Measurements from ENCODE around the gene RDH5.
A peak's percentile ranks its signal among the peaks of the same experiment; 100 is the strongest.

The RDH5 gene

GRCh38 chr12:55681142-55682077, 38.8 kb upstream of the RDH5 start:
- no peak overlapping the region for H3K4me3 ChIP-seq (ENCODE audit: control insufficient read depth, low read depth, low read length)
- TF ChIP-seq, protein P1, sequence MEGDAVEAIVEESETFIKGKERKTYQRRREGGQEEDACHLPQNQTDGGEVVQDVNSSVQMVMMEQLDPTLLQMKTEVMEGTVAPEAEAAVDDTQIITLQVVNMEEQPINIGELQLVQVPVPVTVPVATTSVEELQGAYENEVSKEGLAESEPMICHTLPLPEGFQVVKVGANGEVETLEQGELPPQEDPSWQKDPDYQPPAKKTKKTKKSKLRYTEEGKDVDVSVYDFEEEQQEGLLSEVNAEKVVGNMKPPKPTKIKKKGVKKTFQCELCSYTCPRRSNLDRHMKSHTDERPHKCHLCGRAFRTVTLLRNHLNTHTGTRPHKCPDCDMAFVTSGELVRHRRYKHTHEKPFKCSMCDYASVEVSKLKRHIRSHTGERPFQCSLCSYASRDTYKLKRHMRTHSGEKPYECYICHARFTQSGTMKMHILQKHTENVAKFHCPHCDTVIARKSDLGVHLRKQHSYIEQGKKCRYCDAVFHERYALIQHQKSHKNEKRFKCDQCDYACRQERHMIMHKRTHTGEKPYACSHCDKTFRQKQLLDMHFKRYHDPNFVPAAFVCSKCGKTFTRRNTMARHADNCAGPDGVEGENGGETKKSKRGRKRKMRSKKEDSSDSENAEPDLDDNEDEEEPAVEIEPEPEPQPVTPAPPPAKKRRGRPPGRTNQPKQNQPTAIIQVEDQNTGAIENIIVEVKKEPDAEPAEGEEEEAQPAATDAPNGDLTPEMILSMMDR (IDR thresholded peaks at IDR 0.05; ENCODE audit: control insufficient read depth, insufficient read depth, low read depth, low read length, missing control alignments), result peak; percentile 41
- no peak for DNase-seq (ENCODE audit: low read depth)

DNA sequence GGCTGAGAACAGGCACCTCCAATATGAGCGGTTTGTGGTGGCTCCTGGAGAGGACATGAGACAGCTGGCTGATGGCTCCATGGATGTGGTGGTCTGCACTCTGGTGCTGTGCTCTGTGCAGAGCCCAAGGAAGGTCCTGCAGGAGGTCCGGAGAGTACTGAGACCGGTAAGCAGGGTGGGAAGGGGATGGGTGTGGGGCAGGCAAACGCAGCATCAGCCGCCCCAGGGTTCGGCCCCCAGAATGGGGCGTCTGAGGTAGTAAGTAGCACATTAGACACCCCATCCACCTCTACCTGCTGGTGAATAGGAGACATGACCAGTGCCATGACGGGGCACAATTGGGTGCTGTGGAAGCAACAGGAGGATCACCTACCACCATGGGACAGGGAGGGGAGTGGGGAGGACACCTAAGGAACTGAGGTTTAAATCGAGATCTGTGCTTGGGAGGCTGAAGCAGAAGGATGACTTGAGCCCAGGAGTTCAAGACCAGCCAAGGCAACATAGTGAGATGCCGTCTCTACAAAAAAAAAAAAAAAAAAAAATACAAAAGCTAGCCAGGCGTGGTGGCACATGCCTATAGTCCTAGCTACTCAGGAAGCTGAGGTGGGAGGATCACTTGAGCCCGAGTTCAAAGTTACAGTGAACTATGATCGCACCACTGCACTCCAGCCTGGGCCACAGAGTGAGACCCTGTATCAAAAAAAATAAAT, 38.0 kb upstream of the RDH5 start:
- TF ChIP-seq, protein P1 (IDR thresholded peaks at IDR 0.05; ENCODE audit: control insufficient read depth, insufficient read depth, low read depth, low read length, missing control alignments), result no peak
- no peak overlapping the region for H3K4me3 ChIP-seq (ENCODE audit: control insufficient read depth, low read depth, low read length)
- no peak for DNase-seq (ENCODE audit: low read depth)

GRCh38 chr12:55683676-55684075, 36.5 kb upstream of the RDH5 start:
- no peak for DNase-seq (ENCODE audit: low read depth)
- TF ChIP-seq, protein P1 (IDR thresholded peaks at IDR 0.05; ENCODE audit: control insufficient read depth, insufficient read depth, low read depth, low read length, missing control alignments), result no peak
- no peak overlapping the region for H3K4me3 ChIP-seq (ENCODE audit: control insufficient read depth, low read depth, low read length)

DNA sequence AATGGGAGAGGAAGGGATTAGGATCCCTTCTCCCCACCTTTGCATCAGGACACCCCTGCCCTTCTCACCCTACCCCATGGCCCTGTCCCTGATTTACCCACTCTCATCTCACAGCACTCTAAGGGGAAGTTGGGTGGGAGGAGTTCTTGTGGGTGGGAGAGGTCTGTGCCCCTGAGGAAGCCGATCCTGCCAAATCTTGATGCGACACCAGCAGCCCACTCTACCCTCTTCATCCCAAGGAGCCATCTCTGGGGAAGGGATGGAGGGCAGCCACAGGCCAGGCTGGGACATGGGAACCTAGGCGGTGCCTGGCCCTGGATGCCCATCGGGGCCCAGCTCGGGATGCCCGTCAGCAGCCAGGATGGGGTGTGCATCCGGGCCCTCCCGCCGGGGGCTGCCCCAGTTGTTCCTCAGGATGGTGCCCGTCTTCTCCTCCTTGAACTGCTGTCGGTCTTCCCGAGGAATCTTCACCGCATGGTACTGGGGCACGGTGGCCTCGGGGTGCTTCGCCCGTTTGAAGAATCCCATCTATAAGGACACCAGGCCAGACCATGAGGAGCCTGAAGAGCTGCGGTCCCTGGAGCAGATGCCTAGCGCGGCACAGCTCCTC, 35.3 kb upstream of the RDH5 start:
- TF ChIP-seq, protein P1 (IDR thresholded peaks at IDR 0.05; ENCODE audit: control insufficient read depth, insufficient read depth, low read depth, low read length, missing control alignments), result no peak
- H3K4me3 ChIP-seq (ENCODE audit: control insufficient read depth, low read depth, low read length), result no peak overlapping the region
- DNase-seq (ENCODE audit: low read depth), result no peak

DNA sequence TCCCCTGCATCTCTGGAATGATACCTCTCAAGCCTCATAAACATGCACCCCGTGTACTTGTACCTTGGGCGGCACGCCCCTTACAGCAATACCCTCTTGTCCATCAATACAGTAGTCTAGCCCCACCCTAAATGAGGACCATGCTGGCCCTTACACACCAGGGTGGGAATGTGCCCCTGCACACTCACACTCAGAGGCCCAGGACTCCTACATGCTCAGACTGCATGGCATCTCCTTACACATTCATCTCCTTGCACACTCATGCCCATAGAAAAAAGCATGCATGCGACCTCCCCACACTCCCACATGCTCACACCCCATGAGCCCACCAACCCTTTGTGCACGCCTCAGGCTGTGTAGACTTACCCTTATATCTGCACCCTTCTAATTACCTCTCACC, 34.5 kb upstream of the RDH5 start:
- no peak overlapping the region for H3K4me3 ChIP-seq (ENCODE audit: control insufficient read depth, low read depth, low read length)
- TF ChIP-seq, protein P1 (IDR thresholded peaks at IDR 0.05; ENCODE audit: control insufficient read depth, insufficient read depth, low read depth, low read length, missing control alignments), result no peak
- DNase-seq (ENCODE audit: low read depth), result no peak

DNA sequence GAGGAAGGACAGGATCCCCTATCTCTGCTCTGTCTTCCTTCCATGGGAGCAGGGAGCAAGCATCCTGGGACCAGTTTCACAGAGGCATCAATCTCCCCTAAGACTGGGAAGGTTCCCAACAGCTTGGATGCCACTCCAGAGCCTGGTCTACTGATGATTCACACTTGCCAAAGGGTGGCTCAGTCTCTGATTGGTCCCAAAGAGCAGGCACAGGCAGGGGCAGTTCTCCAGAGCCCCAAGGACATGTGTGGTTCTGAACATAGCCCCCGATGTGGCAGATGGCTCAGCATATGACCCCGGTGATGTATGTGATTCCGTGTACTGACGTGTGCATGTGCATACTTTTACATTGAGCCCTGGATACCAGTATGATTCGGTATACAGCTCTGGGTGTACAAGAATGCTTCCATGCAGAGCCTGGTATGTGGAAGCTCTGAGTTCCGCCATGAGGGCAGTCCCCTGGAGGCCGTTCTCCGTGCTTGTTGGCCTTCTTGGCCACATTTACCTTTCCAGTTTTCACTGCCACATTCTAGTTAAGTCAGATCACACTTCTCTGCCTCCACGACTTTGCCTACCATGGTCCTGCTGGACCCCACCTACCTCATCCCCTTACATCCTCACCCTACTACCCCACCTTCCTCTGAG, 33.7 kb upstream of the RDH5 start:
- no peak for DNase-seq (ENCODE audit: low read depth)
- TF ChIP-seq, protein P1 (IDR thresholded peaks at IDR 0.05; ENCODE audit: control insufficient read depth, insufficient read depth, low read depth, low read length, missing control alignments), result no peak
- H3K4me3 ChIP-seq (ENCODE audit: control insufficient read depth, low read depth, low read length), result no peak overlapping the region

Data from AG09309 (cell line).